ENCODE measurements around the gene MYCN. TPM values are rescaled to one million over a fixed set of nuclear protein-coding genes. Genes with fewer than 3 reads are reported as not detected.

Gene MYCN
- total and polyA plus RNA-seq, 2 of the 8 experiments (the other 6 are each of a cell fraction or from before 2014, with no cell fraction given): 87.8 to 137 TPM

GRCh38 chr2:15912203-15912602, 28.1 kb upstream of the MYCN start:
- CTCF ChIA-PET (ENCODE audit: partially characterized antibody): interaction anchor here (0.6 kb wide), 1 partner anchor 52 kb away, joined by 3 read pairs; no protein-coding TSS in a partner anchor
- TF ChIP-seq FOSL1 (IDR thresholded peaks at IDR 0.05; ENCODE audit: insufficient read depth, low read depth, low read length): no peak
- TF ChIP-seq E2F6 (IDR thresholded peaks at IDR 0.05): no peak
- TF ChIP-seq SRF (IDR thresholded peaks at IDR 0.05; ENCODE audit: low read depth, low read length): no peak
- no peak for TF ChIP-seq CBX5 (IDR thresholded peaks at IDR 0.05; ENCODE audit: low read depth, low read length)
- TF ChIP-seq, protein P1, sequence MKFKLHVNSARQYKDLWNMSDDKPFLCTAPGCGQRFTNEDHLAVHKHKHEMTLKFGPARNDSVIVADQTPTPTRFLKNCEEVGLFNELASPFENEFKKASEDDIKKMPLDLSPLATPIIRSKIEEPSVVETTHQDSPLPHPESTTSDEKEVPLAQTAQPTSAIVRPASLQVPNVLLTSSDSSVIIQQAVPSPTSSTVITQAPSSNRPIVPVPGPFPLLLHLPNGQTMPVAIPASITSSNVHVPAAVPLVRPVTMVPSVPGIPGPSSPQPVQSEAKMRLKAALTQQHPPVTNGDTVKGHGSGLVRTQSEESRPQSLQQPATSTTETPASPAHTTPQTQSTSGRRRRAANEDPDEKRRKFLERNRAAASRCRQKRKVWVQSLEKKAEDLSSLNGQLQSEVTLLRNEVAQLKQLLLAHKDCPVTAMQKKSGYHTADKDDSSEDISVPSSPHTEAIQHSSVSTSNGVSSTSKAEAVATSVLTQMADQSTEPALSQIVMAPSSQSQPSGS (IDR thresholded peaks at IDR 0.05; ENCODE audit: low read length): no peak
- no peak for TF ChIP-seq SIRT6 (IDR thresholded peaks at IDR 0.05; ENCODE audit: low read length)
- no peak for TF ChIP-seq SP1 (IDR thresholded peaks at IDR 0.05; ENCODE audit: low read depth, low read length)
- TF ChIP-seq CEBPB (IDR thresholded peaks at IDR 0.05; ENCODE audit: low read depth, low read length): no peak
- TF ChIP-seq RBBP5 (IDR thresholded peaks at IDR 0.05; ENCODE audit: borderline replicate concordance, low read depth, low read length): no peak
- no peak for TF ChIP-seq CREB1 (IDR thresholded peaks at IDR 0.05)
- no peak for TF ChIP-seq TCF12 (IDR thresholded peaks at IDR 0.05; ENCODE audit: low read depth, low read length)
- no peak for TF ChIP-seq YY1 (IDR thresholded peaks at IDR 0.05; ENCODE audit: low read depth, low read length)
- no peak for TF ChIP-seq CTBP2 (IDR thresholded peaks at IDR 0.05; ENCODE audit: borderline replicate concordance, insufficient read depth, insufficient read length, low read length)

More at GRCh38 chr2:15912203-15912602, 28.1 kb upstream of the MYCN start:
- Histone ChIP-seq H4K5ac (ENCODE audit: insufficient read length, low read depth, low read length) (no peak overlapping the region), H3K79me1 (ENCODE audit: low read depth, low read length) (no peaks in the 10 kb centered on the region), H3K9ac (replicated peaks in 1 of 4; ENCODE audit: extremely low read depth in 1 of 4, low read depth in 3 of 4, low read length in 3 of 4) (no peak overlapping the region), H2BK12ac (ENCODE audit: low read depth, low read length) (no peak overlapping the region), H3K18ac (ENCODE audit: extremely low read depth, low read length) (no peak overlapping the region), H3K27ac (ENCODE audit: low read depth, low read length) (no peak overlapping the region), H4K8ac (ENCODE audit: extremely low read depth, insufficient read depth, low read length) (no peak overlapping the region), H4K20me1 (replicated peaks in 1 of 2; ENCODE audit: control insufficient read depth in 1 of 2, insufficient read depth in 2 of 2, low read length in 2 of 2) (no peaks in the 10 kb centered on the region), H2BK15ac (ENCODE audit: low read length) (no peak overlapping the region), H2AFZ (ENCODE audit: low read length) (no peak overlapping the region), H3K9me3 (ENCODE audit: insufficient read depth in 2 of 2, low read depth in 1 of 2, low read length in 1 of 2) (no peaks in the 10 kb centered on the region), H3K4me1 (replicated peaks in 1 of 4; ENCODE audit: control insufficient read depth in 3 of 4, insufficient read depth in 4 of 4, low read length in 3 of 4) (no peaks in the 10 kb centered on the region), H3K4me3 (ENCODE audit: extremely low read depth in 1 of 4, insufficient read depth in 2 of 4, low read depth in 3 of 4, low read length in 4 of 4) (no peak overlapping the region), H2AK5ac (ENCODE audit: low read depth, low read length) (no peak overlapping the region), H3K4ac (replicated peaks; ENCODE audit: insufficient read length, low read depth, low read length) (no peak overlapping the region), H3K14ac (ENCODE audit: insufficient read length) (no peak overlapping the region), H2BK120ac (replicated peaks; ENCODE audit: low read depth, low read length) (no peak overlapping the region), H3K23ac (ENCODE audit: insufficient read length) (no peak overlapping the region), H4K91ac (replicated peaks; ENCODE audit: insufficient read length, low read length) (no peak overlapping the region), H3K4me2 (ENCODE audit: insufficient read depth in 1 of 2, low read depth in 2 of 2, low read length in 2 of 2) (no peak overlapping the region), H3K79me2 (ENCODE audit: control insufficient read depth in 1 of 2, insufficient read depth in 2 of 2, low read length in 2 of 2) (no peaks in the 10 kb centered on the region), H2BK20ac (ENCODE audit: low read length) (no peak overlapping the region), H2BK5ac (ENCODE audit: low read depth, low read length) (no peak overlapping the region), H3K56ac (replicated peaks; ENCODE audit: insufficient read length, low read depth, low read length) (no peak overlapping the region), H3K27me3 (replicated peaks in 1 of 4; ENCODE audit: control insufficient read depth in 3 of 4, extremely low read depth in 1 of 4, insufficient read depth in 3 of 4, low read length in 3 of 4) (no peaks in the 10 kb centered on the region), H3K23me2 (ENCODE audit: low read depth, low read length) (no peaks in the 10 kb centered on the region), H3K36me3 (ENCODE audit: control insufficient read depth in 2 of 4, insufficient read depth in 4 of 4, low read length in 3 of 4) (no peaks in the 10 kb centered on the region)
- POLR2A ChIA-PET (ENCODE audit: partially characterized antibody): no interaction called here
- no peak for FAIRE-seq
- 92% methylated on average over 10 of the region's 10 CpGs; no CpG with 5 or more reads in 1 of the 2 experiments for WGBS, 2 experiments (ENCODE audit: extremely low coverage in 1 of 2, insufficient coverage in 1 of 2, insufficient read length in 1 of 2, insufficient replicate concordance in 2 of 2, low coverage in 1 of 2, low lambda C conversion rate in 2 of 2, missing lambda C conversion rate in 1 of 2)
- DNase-seq (ENCODE audit: low read depth in 1 of 2, low spot score in 2 of 2): peak in 1 of 2 experiments; percentile 40
